ENCODE measurements around the gene RAB1B.
A peak's percentile ranks its signal among the peaks of the same experiment; 100 is the strongest.
"Not testable (repeated sequence)": the region's sequence is repeated elsewhere in the genome, so short reads cannot be mapped to it uniquely, and the experiment has no call there.

Gene RAB1B

GRCh38 chr11:66275984-66276612 lies 7.7 kb downstream of the RAB1B start:
- no peaks in the 10 kb centered on the region for H3K9me3 ChIP-seq (ENCODE audit: control insufficient read depth in 1 of 2, low read length in 2 of 2)
- no peak overlapping the region for H3K9ac ChIP-seq (ENCODE audit: low read depth in 1 of 2, low read length in 2 of 2)
- H3K36me3 ChIP-seq (ENCODE audit: control insufficient read depth in 1 of 2, insufficient read depth in 2 of 2, low read length in 2 of 2), result peaks cover 35 to 50% of the 10 kb centered on the region in 2 donors
- H3K27ac ChIP-seq (ENCODE audit: low read depth, low read length), result no peak overlapping the region
- H3K27me3 ChIP-seq (ENCODE audit: control insufficient read depth in 1 of 2, insufficient read depth in 2 of 2, low read length in 2 of 2), result no peaks in the 10 kb centered on the region
- H3K4me1 ChIP-seq (ENCODE audit: control insufficient read depth in 1 of 2, insufficient read depth in 2 of 2, low read length in 2 of 2), result peaks cover 0 to 5% of the 10 kb centered on the region in 2 donors
- no peak overlapping the region for H3K4me3 ChIP-seq (ENCODE audit: low read depth in 1 of 2, low read length in 2 of 2)

GRCh38 chr11:66276619-66277018 lies 8.2 kb downstream of the RAB1B start:
- not testable (repeated sequence) for H3K9me3 ChIP-seq (ENCODE audit: control insufficient read depth in 1 of 2, low read length in 2 of 2); H3K4me1 ChIP-seq (ENCODE audit: control insufficient read depth in 1 of 2, insufficient read depth in 2 of 2, low read length in 2 of 2); H3K27ac ChIP-seq (ENCODE audit: low read depth, low read length); H3K27me3 ChIP-seq (ENCODE audit: control insufficient read depth in 1 of 2, insufficient read depth in 2 of 2, low read length in 2 of 2); H3K4me3 ChIP-seq (ENCODE audit: low read depth in 1 of 2, low read length in 2 of 2); H3K9ac ChIP-seq (ENCODE audit: low read depth in 1 of 2, low read length in 2 of 2)
- H3K36me3 ChIP-seq (ENCODE audit: control insufficient read depth in 1 of 2, insufficient read depth in 2 of 2, low read length in 2 of 2), result peaks cover 33 to 48% of the 10 kb centered on the region in 2 donors

- not testable (repeated sequence) for H3K9ac ChIP-seq (ENCODE audit: low read depth in 1 of 2, low read length in 2 of 2); H3K27ac ChIP-seq (ENCODE audit: low read depth, low read length); H3K27me3 ChIP-seq (ENCODE audit: control insufficient read depth in 1 of 2, insufficient read depth in 2 of 2, low read length in 2 of 2); H3K4me3 ChIP-seq (ENCODE audit: low read depth in 1 of 2, low read length in 2 of 2); H3K4me1 ChIP-seq (ENCODE audit: control insufficient read depth in 1 of 2, insufficient read depth in 2 of 2, low read length in 2 of 2); H3K9me3 ChIP-seq (ENCODE audit: control insufficient read depth in 1 of 2, low read length in 2 of 2)
- peaks cover 29 to 43% of the 10 kb centered on the region in 2 donors for H3K36me3 ChIP-seq (ENCODE audit: control insufficient read depth in 1 of 2, insufficient read depth in 2 of 2, low read length in 2 of 2)
These were observed 8.6 kb downstream of the RAB1B start for GRCh38 chr11:66277064-66277463.

- Histone ChIP-seq H3K9ac (ENCODE audit: low read depth in 1 of 2, low read length in 2 of 2) (peak within 1 kb of the TSS in 1 of 2 donors; percentile 25), H3K36me3 (ENCODE audit: control insufficient read depth in 1 of 2, insufficient read depth in 2 of 2, low read length in 2 of 2) (peaks cover 22 to 37% of the 10 kb centered on the region in 2 donors), H3K27ac (ENCODE audit: low read depth, low read length) (no peak within 1 kb of the TSS), H3K27me3 (ENCODE audit: control insufficient read depth in 1 of 2, insufficient read depth in 2 of 2, low read length in 2 of 2) (no peaks in the 10 kb centered on the region), H3K9me3 (ENCODE audit: control insufficient read depth in 1 of 2, low read length in 2 of 2) (no peaks in the 10 kb centered on the region), H3K4me1 (ENCODE audit: control insufficient read depth in 1 of 2, insufficient read depth in 2 of 2, low read length in 2 of 2) (peaks cover 0 to 8% of the 10 kb centered on the region in 2 donors), H3K4me3 (ENCODE audit: low read depth in 1 of 2, low read length in 2 of 2) (peak within 1 kb of the TSS in 1 of 2 donors; percentile 43)
These were observed 9.3 kb downstream of the RAB1B start, which contains the start of gene CNIH2 for GRCh38 chr11:66277471-66278362. CNIH2 (plus strand) TSS chr11:66278175; CDS start chr11:66278457, 282 bp downstream.

GRCh38 chr11:66278363-66279091 lies 10.1 kb downstream of the RAB1B start:
- no peak overlapping the region for H3K27ac ChIP-seq (ENCODE audit: low read depth, low read length)
- H3K36me3 ChIP-seq (ENCODE audit: control insufficient read depth in 1 of 2, insufficient read depth in 2 of 2, low read length in 2 of 2), result peaks cover 14 to 36% of the 10 kb centered on the region in 2 donors
- H3K4me1 ChIP-seq (ENCODE audit: control insufficient read depth in 1 of 2, insufficient read depth in 2 of 2, low read length in 2 of 2), result peaks cover 0 to 13% of the 10 kb centered on the region in 2 donors
- no peak overlapping the region for H3K4me3 ChIP-seq (ENCODE audit: low read depth in 1 of 2, low read length in 2 of 2)
- H3K27me3 ChIP-seq (ENCODE audit: control insufficient read depth in 1 of 2, insufficient read depth in 2 of 2, low read length in 2 of 2), result no peaks in the 10 kb centered on the region
- no peaks in the 10 kb centered on the region for H3K9me3 ChIP-seq (ENCODE audit: control insufficient read depth in 1 of 2, low read length in 2 of 2)
- no peak overlapping the region for H3K9ac ChIP-seq (ENCODE audit: low read depth in 1 of 2, low read length in 2 of 2)

GRCh38 chr11:66279092-66279734 lies 10.8 kb downstream of the RAB1B start:
- Histone ChIP-seq H3K4me1 (ENCODE audit: control insufficient read depth in 1 of 2, insufficient read depth in 2 of 2, low read length in 2 of 2) (peaks cover 0 to 13% of the 10 kb centered on the region in 2 donors), H3K4me3 (ENCODE audit: low read depth in 1 of 2, low read length in 2 of 2) (no peak overlapping the region), H3K9ac (ENCODE audit: low read depth in 1 of 2, low read length in 2 of 2) (no peak overlapping the region), H3K9me3 (ENCODE audit: control insufficient read depth in 1 of 2, low read length in 2 of 2) (no peaks in the 10 kb centered on the region), H3K36me3 (ENCODE audit: control insufficient read depth in 1 of 2, insufficient read depth in 2 of 2, low read length in 2 of 2) (peaks cover 8 to 30% of the 10 kb centered on the region in 2 donors), H3K27me3 (ENCODE audit: control insufficient read depth in 1 of 2, insufficient read depth in 2 of 2, low read length in 2 of 2) (no peaks in the 10 kb centered on the region), H3K27ac (ENCODE audit: low read depth, low read length) (no peak overlapping the region)

GRCh38 chr11:66280428-66280827 lies 12.0 kb downstream of the RAB1B start:
- Histone ChIP-seq H3K4me1 (ENCODE audit: control insufficient read depth in 1 of 2, insufficient read depth in 2 of 2, low read length in 2 of 2) (peaks cover 0 to 13% of the 10 kb centered on the region in 2 donors), H3K9me3 (ENCODE audit: control insufficient read depth in 1 of 2, low read length in 2 of 2) (no peaks in the 10 kb centered on the region), H3K9ac (ENCODE audit: low read depth in 1 of 2, low read length in 2 of 2) (no peak overlapping the region), H3K4me3 (ENCODE audit: low read depth in 1 of 2, low read length in 2 of 2) (no peak overlapping the region), H3K27me3 (ENCODE audit: control insufficient read depth in 1 of 2, insufficient read depth in 2 of 2, low read length in 2 of 2) (no peaks in the 10 kb centered on the region), H3K36me3 (ENCODE audit: control insufficient read depth in 1 of 2, insufficient read depth in 2 of 2, low read length in 2 of 2) (peaks cover under 1 to 31% of the 10 kb centered on the region in 2 donors), H3K27ac (ENCODE audit: low read depth, low read length) (no peak overlapping the region)

- no peaks in the 10 kb centered on the region for H3K27me3 ChIP-seq (ENCODE audit: control insufficient read depth in 1 of 2, insufficient read depth in 2 of 2, low read length in 2 of 2)
- no peak overlapping the region for H3K9ac ChIP-seq (ENCODE audit: low read depth in 1 of 2, low read length in 2 of 2)
- H3K4me3 ChIP-seq (ENCODE audit: low read depth in 1 of 2, low read length in 2 of 2), result no peak overlapping the region
- H3K36me3 ChIP-seq (ENCODE audit: control insufficient read depth in 1 of 2, insufficient read depth in 2 of 2, low read length in 2 of 2), result peaks cover 0 to 29% of the 10 kb centered on the region in 2 donors
- H3K9me3 ChIP-seq (ENCODE audit: control insufficient read depth in 1 of 2, low read length in 2 of 2), result no peaks in the 10 kb centered on the region
- no peak overlapping the region for H3K27ac ChIP-seq (ENCODE audit: low read depth, low read length)
- H3K4me1 ChIP-seq (ENCODE audit: control insufficient read depth in 1 of 2, insufficient read depth in 2 of 2, low read length in 2 of 2), result peaks cover 0 to 13% of the 10 kb centered on the region in 2 donors
These were observed 12.6 kb downstream of the RAB1B start for GRCh38 chr11:66281001-66281400.

DNA sequence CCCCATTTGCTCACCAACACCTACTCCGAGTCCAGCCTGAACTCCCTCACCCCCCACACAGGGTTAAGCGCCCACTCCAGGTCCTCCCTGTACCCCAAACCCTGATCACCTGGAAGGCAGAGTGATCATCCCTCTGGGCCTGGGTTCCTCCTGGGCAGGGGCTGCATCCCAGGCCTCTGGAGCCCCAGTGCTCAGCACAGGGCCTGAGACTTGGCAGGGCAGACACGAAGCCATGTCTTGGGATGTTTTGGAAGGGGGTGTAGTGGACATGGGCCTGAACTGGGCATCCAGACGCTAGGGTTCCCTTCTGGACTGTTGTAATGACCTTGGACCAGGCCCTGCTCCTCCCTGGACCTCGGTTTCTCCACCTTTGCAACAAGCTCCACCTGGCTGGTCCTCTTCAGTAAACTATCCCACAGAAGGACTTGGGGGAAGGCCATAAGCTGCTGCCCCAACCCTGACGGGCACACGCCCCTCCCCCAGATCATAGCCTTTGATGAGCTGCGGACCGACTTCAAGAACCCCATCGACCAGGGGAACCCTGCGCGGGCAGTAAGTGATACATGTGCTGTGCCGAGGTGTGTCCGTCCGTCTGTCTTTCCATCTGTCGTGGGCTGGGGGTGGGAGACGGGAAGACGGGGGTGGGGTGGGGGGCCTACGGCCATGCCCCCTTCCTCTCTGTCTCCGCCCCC lies 13.5 kb downstream of the RAB1B start:
- Histone ChIP-seq H3K27me3 (ENCODE audit: control insufficient read depth in 1 of 2, insufficient read depth in 2 of 2, low read length in 2 of 2) (no peaks in the 10 kb centered on the region), H3K36me3 (ENCODE audit: control insufficient read depth in 1 of 2, insufficient read depth in 2 of 2, low read length in 2 of 2) (peaks cover 0 to 25% of the 10 kb centered on the region in 2 donors), H3K9me3 (ENCODE audit: control insufficient read depth in 1 of 2, low read length in 2 of 2) (no peaks in the 10 kb centered on the region), H3K4me3 (ENCODE audit: low read depth in 1 of 2, low read length in 2 of 2) (no peak overlapping the region), H3K27ac (ENCODE audit: low read depth, low read length) (no peak overlapping the region), H3K9ac (ENCODE audit: low read depth in 1 of 2, low read length in 2 of 2) (no peak overlapping the region), H3K4me1 (ENCODE audit: control insufficient read depth in 1 of 2, insufficient read depth in 2 of 2, low read length in 2 of 2) (peaks cover 0 to 13% of the 10 kb centered on the region in 2 donors)
